Measurements from ENCODE around the gene BMPER.

The BMPER gene

GRCh38 chr7:34133983-34134782, 228.8 kb downstream of the BMPER start:
- H3K27ac ChIP-seq (ENCODE audit: low read depth, low read length, severe bottlenecking), result peak overlapping the region; percentile 91
- WGBS, 2 experiments (ENCODE audit: insufficient coverage in 2 of 2), result 43% methylated on average over 7 to 9 of the region's 12 CpGs
- H3K4me1 ChIP-seq (ENCODE audit: control insufficient read depth, insufficient read depth, low read length, poor library complexity, severe bottlenecking), result peaks cover 35% of the 10 kb centered on the region

GRCh38 chr7:34135924-34136323, 230.6 kb downstream of the BMPER start:
- 65 to 70% methylated on average over 3 of the region's 4 CpGs for WGBS, 2 experiments (ENCODE audit: insufficient coverage in 2 of 2)

More at GRCh38 chr7:34133983-34134782, 228.8 kb downstream of the BMPER start:
- Histone ChIP-seq H3K4me3 (ENCODE audit: extremely low read depth, insufficient read depth, low read length, poor library complexity, severe bottlenecking) (no peak overlapping the region), H3K36me3 (ENCODE audit: control insufficient read depth, insufficient read depth, low read length) (no peaks in the 10 kb centered on the region), H3K9me3 (ENCODE audit: control insufficient read depth, low read length) (no peaks in the 10 kb centered on the region)

GRCh38 chr7:34136698-34137097, 231.4 kb downstream of the BMPER start:
- H3K9me3 ChIP-seq (ENCODE audit: control insufficient read depth, low read length), result no peaks in the 10 kb centered on the region
- H3K4me1 ChIP-seq (ENCODE audit: control insufficient read depth, insufficient read depth, low read length, poor library complexity, severe bottlenecking), result peaks cover 21% of the 10 kb centered on the region
- H3K27ac ChIP-seq (ENCODE audit: low read depth, low read length, severe bottlenecking), result no peak overlapping the region
- no peak overlapping the region for H3K4me3 ChIP-seq (ENCODE audit: extremely low read depth, insufficient read depth, low read length, poor library complexity, severe bottlenecking)
- 83 to 96% methylated on average over 4 of the region's 5 CpGs for WGBS, 2 experiments (ENCODE audit: insufficient coverage in 2 of 2)
- H3K36me3 ChIP-seq (ENCODE audit: control insufficient read depth, insufficient read depth, low read length), result no peaks in the 10 kb centered on the region

More at GRCh38 chr7:34135924-34136323, 230.6 kb downstream of the BMPER start:
- Histone ChIP-seq H3K4me1 (ENCODE audit: control insufficient read depth, insufficient read depth, low read length, poor library complexity, severe bottlenecking) (peaks cover 25% of the 10 kb centered on the region), H3K4me3 (ENCODE audit: extremely low read depth, insufficient read depth, low read length, poor library complexity, severe bottlenecking) (no peak overlapping the region), H3K9me3 (ENCODE audit: control insufficient read depth, low read length) (no peaks in the 10 kb centered on the region), H3K27ac (ENCODE audit: low read depth, low read length, severe bottlenecking) (no peak overlapping the region), H3K36me3 (ENCODE audit: control insufficient read depth, insufficient read depth, low read length) (no peaks in the 10 kb centered on the region)

- H3K4me1 ChIP-seq (ENCODE audit: control insufficient read depth, insufficient read depth, low read length, poor library complexity, severe bottlenecking), result peaks cover 21% of the 10 kb centered on the region
- WGBS, 2 experiments (ENCODE audit: insufficient coverage in 2 of 2), result 94 to 97% methylated on average over 3 to 4 of the region's 4 CpGs
- H3K9me3 ChIP-seq (ENCODE audit: control insufficient read depth, low read length), result no peaks in the 10 kb centered on the region
- no peak overlapping the region for H3K4me3 ChIP-seq (ENCODE audit: extremely low read depth, insufficient read depth, low read length, poor library complexity, severe bottlenecking)
- no peaks in the 10 kb centered on the region for H3K36me3 ChIP-seq (ENCODE audit: control insufficient read depth, insufficient read depth, low read length)
- no peak overlapping the region for H3K27ac ChIP-seq (ENCODE audit: low read depth, low read length, severe bottlenecking)
Measured at GRCh38 chr7:34137176-34137575, 231.8 kb downstream of the BMPER start.

- no peaks in the 10 kb centered on the region for H3K9me3 ChIP-seq (ENCODE audit: control insufficient read depth, low read length)
- no peak overlapping the region for H3K27ac ChIP-seq (ENCODE audit: low read depth, low read length, severe bottlenecking)
- H3K4me1 ChIP-seq (ENCODE audit: control insufficient read depth, insufficient read depth, low read length, poor library complexity, severe bottlenecking), result peaks cover 15% of the 10 kb centered on the region
- 89 to 100% methylated on average over 1 of the region's 2 CpGs for WGBS, 2 experiments (ENCODE audit: insufficient coverage in 2 of 2)
- H3K36me3 ChIP-seq (ENCODE audit: control insufficient read depth, insufficient read depth, low read length), result peaks cover 9% of the 10 kb centered on the region
- no peak overlapping the region for H3K4me3 ChIP-seq (ENCODE audit: extremely low read depth, insufficient read depth, low read length, poor library complexity, severe bottlenecking)
Measured at GRCh38 chr7:34138483-34138882, 233.1 kb downstream of the BMPER start.

GRCh38 chr7:34139086-34139485, 233.7 kb downstream of the BMPER start:
- H3K4me3 ChIP-seq (ENCODE audit: extremely low read depth, insufficient read depth, low read length, poor library complexity, severe bottlenecking), result no peak overlapping the region
- peaks cover 11% of the 10 kb centered on the region for H3K36me3 ChIP-seq (ENCODE audit: control insufficient read depth, insufficient read depth, low read length)
- 100% methylated on average over 2 of the region's 3 CpGs; no CpG with 5 or more reads in 1 of the 2 experiments for WGBS, 2 experiments (ENCODE audit: insufficient coverage in 2 of 2)
- no peaks in the 10 kb centered on the region for H3K9me3 ChIP-seq (ENCODE audit: control insufficient read depth, low read length)
- no peak overlapping the region for H3K27ac ChIP-seq (ENCODE audit: low read depth, low read length, severe bottlenecking)
- H3K4me1 ChIP-seq (ENCODE audit: control insufficient read depth, insufficient read depth, low read length, poor library complexity, severe bottlenecking), result peaks cover 13% of the 10 kb centered on the region

GRCh38 chr7:34140066-34140465, 234.7 kb downstream of the BMPER start:
- Histone ChIP-seq H3K4me3 (ENCODE audit: extremely low read depth, insufficient read depth, low read length, poor library complexity, severe bottlenecking) (no peak overlapping the region), H3K36me3 (ENCODE audit: control insufficient read depth, insufficient read depth, low read length) (peaks cover 11% of the 10 kb centered on the region), H3K4me1 (ENCODE audit: control insufficient read depth, insufficient read depth, low read length, poor library complexity, severe bottlenecking) (peaks cover 3% of the 10 kb centered on the region), H3K27ac (ENCODE audit: low read depth, low read length, severe bottlenecking) (no peak overlapping the region), H3K9me3 (ENCODE audit: control insufficient read depth, low read length) (no peaks in the 10 kb centered on the region)
- 100% methylated on average over 2 of the region's 4 CpGs; no CpG with 5 or more reads in 1 of the 2 experiments for WGBS, 2 experiments (ENCODE audit: insufficient coverage in 2 of 2)

GRCh38 chr7:34143402-34143801, 238.1 kb downstream of the BMPER start:
- Histone ChIP-seq H3K4me3 (ENCODE audit: extremely low read depth, insufficient read depth, low read length, poor library complexity, severe bottlenecking) (no peak overlapping the region), H3K36me3 (ENCODE audit: control insufficient read depth, insufficient read depth, low read length) (peaks cover 18% of the 10 kb centered on the region), H3K4me1 (ENCODE audit: control insufficient read depth, insufficient read depth, low read length, poor library complexity, severe bottlenecking) (no peaks in the 10 kb centered on the region), H3K27ac (ENCODE audit: low read depth, low read length, severe bottlenecking) (no peak overlapping the region), H3K9me3 (ENCODE audit: control insufficient read depth, low read length) (no peaks in the 10 kb centered on the region)
- WGBS, 2 experiments (ENCODE audit: insufficient coverage in 2 of 2), result no CpG with 5 or more reads among the region's 2 CpGs

- H3K36me3 ChIP-seq (ENCODE audit: control insufficient read depth, insufficient read depth, low read length), result peaks cover 24% of the 10 kb centered on the region
- H3K27ac ChIP-seq (ENCODE audit: low read depth, low read length, severe bottlenecking), result no peak overlapping the region
- H3K4me1 ChIP-seq (ENCODE audit: control insufficient read depth, insufficient read depth, low read length, poor library complexity, severe bottlenecking), result no peaks in the 10 kb centered on the region
- WGBS, 2 experiments (ENCODE audit: insufficient coverage in 2 of 2), result no CpG with 5 or more reads among the region's 1 CpG
- no peaks in the 10 kb centered on the region for H3K9me3 ChIP-seq (ENCODE audit: control insufficient read depth, low read length)
- no peak overlapping the region for H3K4me3 ChIP-seq (ENCODE audit: extremely low read depth, insufficient read depth, low read length, poor library complexity, severe bottlenecking)
Measured at GRCh38 chr7:34145603-34146002, 240.3 kb downstream of the BMPER start.

GRCh38 chr7:34153656-34154270, 248.4 kb downstream of the BMPER start:
- Histone ChIP-seq H3K4me1 (ENCODE audit: control insufficient read depth, insufficient read depth, low read length, poor library complexity, severe bottlenecking) (peaks cover 12% of the 10 kb centered on the region), H3K27ac (ENCODE audit: low read depth, low read length, severe bottlenecking) (no peak overlapping the region), H3K9me3 (ENCODE audit: control insufficient read depth, low read length) (no peaks in the 10 kb centered on the region), H3K36me3 (ENCODE audit: control insufficient read depth, insufficient read depth, low read length) (peaks cover 24% of the 10 kb centered on the region), H3K4me3 (ENCODE audit: extremely low read depth, insufficient read depth, low read length, poor library complexity, severe bottlenecking) (no peak overlapping the region)
- 93 to 100% methylated on average over 2 to 3 of the region's 5 CpGs for WGBS, 2 experiments (ENCODE audit: insufficient coverage in 2 of 2)
